H9 (cell line): ENCODE measurements around the gene OLIG2. TPM values are rescaled to one million over a fixed set of nuclear protein-coding genes. Genes with fewer than 3 reads are reported as not detected.

Source experiments
- DNase-seq: peaks from one replicate; pipeline ENCODE4 v3.0.0-alpha.2; 2017
- H2AFZ ChIP-seq: one replicate; pipeline ENCODE4 v1.6.1; 2013; ENCODE audit warnings: mild to moderate bottlenecking, low read length, control low read depth, moderate library complexity
- H2AK5ac ChIP-seq: 2 replicates; pipeline ENCODE4 v1.6.1; 2013; ENCODE audit warnings: low read length, control low read depth, mixed read lengths; ENCODE audit not compliant: insufficient read length
- H2BK120ac ChIP-seq: one replicate; pipeline ENCODE4 v1.6.1; 2013; ENCODE audit warnings: low read depth, mild to moderate bottlenecking, low read length, control low read depth, inconsistent platforms; ENCODE audit not compliant: poor library complexity, severe bottlenecking
- H2BK12ac ChIP-seq: 2 replicates; pipeline ENCODE4 v1.6.1; 2013; ENCODE audit warnings: low read length, control low read depth, mixed read lengths, low read depth; ENCODE audit not compliant: insufficient read length
- H2BK15ac ChIP-seq: 2 replicates; pipeline ENCODE4 v1.6.1; 2013; ENCODE audit warnings: low read depth, low read length, control low read depth
- H2BK20ac ChIP-seq: one replicate; pipeline ENCODE4 v1.6.1; 2013; ENCODE audit warnings: low read depth, mild to moderate bottlenecking, low read length, control low read depth, inconsistent platforms; ENCODE audit not compliant: poor library complexity, severe bottlenecking
- H2BK5ac ChIP-seq: 2 replicates; pipeline ENCODE4 v1.6.1; 2013; ENCODE audit warnings: low read length, control low read depth, mixed read lengths; ENCODE audit not compliant: insufficient read length
- H3K14ac ChIP-seq: 2 replicates; pipeline ENCODE4 v1.6.1; 2013; ENCODE audit warnings: low read length, control low read depth; ENCODE audit not compliant: insufficient read depth
- H3K18ac ChIP-seq: 2 replicates; pipeline ENCODE4 v1.6.1; 2013; ENCODE audit warnings: low read depth, mild to moderate bottlenecking, mixed read lengths, low read length, control low read depth; ENCODE audit not compliant: insufficient read length
- H3K23ac ChIP-seq: 2 replicates; pipeline ENCODE4 v1.6.1; 2013; ENCODE audit warnings: low read length, control low read depth, mixed read lengths, low read depth; ENCODE audit not compliant: insufficient read length
- H3K23me2 ChIP-seq: 2 replicates; pipeline ENCODE4 v1.6.1; 2013; ENCODE audit warnings: low read depth, mild to moderate bottlenecking, mixed read lengths, low read length, control low read depth; ENCODE audit not compliant: insufficient read length, poor library complexity, severe bottlenecking
- H3K27ac ChIP-seq: 2 replicates; pipeline ENCODE4 v1.5.1; 2013; ENCODE audit warnings: low read length, control low read depth, mixed read lengths, low read depth; ENCODE audit not compliant: insufficient read length
- H3K27me3 ChIP-seq: 2 replicates; pipeline ENCODE4 v1.6.1; 2013; ENCODE audit warnings: low read length, control low read depth, inconsistent platforms; ENCODE audit not compliant: insufficient read depth
- H3K4ac ChIP-seq: 2 replicates; pipeline ENCODE4 v1.6.1; 2013; ENCODE audit warnings: low read depth, mild to moderate bottlenecking, control low read depth, inconsistent platforms, low read length, moderate library complexity
- H3K4me1 ChIP-seq: 2 replicates; pipeline ENCODE4 v1.6.1; 2013; ENCODE audit warnings: low read length, control low read depth, inconsistent platforms; ENCODE audit not compliant: insufficient read depth
- H3K4me2 ChIP-seq: 2 replicates; pipeline ENCODE4 v1.6.1; 2013; ENCODE audit warnings: low read length, control low read depth, mixed read lengths; ENCODE audit not compliant: insufficient read length, insufficient read depth
- H3K56ac ChIP-seq: 2 replicates; pipeline ENCODE4 v1.6.1; 2013; ENCODE audit warnings: low read depth, mild to moderate bottlenecking, mixed read lengths, low read length, control low read depth; ENCODE audit not compliant: insufficient read length
- H3K79me1 ChIP-seq: 2 replicates; pipeline ENCODE4 v1.6.1; 2013; ENCODE audit warnings: low read depth, mild to moderate bottlenecking, moderate library complexity, low read length, control low read depth, inconsistent platforms; ENCODE audit not compliant: insufficient read depth, poor library complexity, severe bottlenecking
- H3K79me2 ChIP-seq: 2 replicates; pipeline ENCODE4 v1.6.1; 2013; ENCODE audit warnings: low read length, control low read depth, inconsistent platforms; ENCODE audit not compliant: insufficient read depth
- H3K9ac ChIP-seq: 2 replicates; pipeline ENCODE4 v1.6.1; 2013; ENCODE audit warnings: low read length, control low read depth, mixed read lengths; ENCODE audit not compliant: insufficient read length; ENCODE audit errors: extremely low read depth
- H3K9me3 ChIP-seq: one replicate; pipeline ENCODE4 v1.6.1; 2013; ENCODE audit warnings: low read depth, low read length, inconsistent platforms; ENCODE audit not compliant: control insufficient read depth
- H3T11ph ChIP-seq: one replicate; pipeline ENCODE4 v1.6.1; 2013; ENCODE audit warnings: mild to moderate bottlenecking, low read length, control low read depth, inconsistent platforms
- H4K20me1 ChIP-seq: one replicate; pipeline ENCODE4 v1.6.1; 2013; ENCODE audit not compliant: control insufficient read depth, insufficient read length, insufficient read depth
- H4K5ac ChIP-seq: 2 replicates; pipeline ENCODE4 v1.6.1; 2013; ENCODE audit warnings: low read depth, mild to moderate bottlenecking, mixed read lengths, low read length, control low read depth; ENCODE audit not compliant: insufficient read length
- H4K8ac ChIP-seq: replicated peaks from 2 replicates; pipeline ENCODE4 v1.6.1; 2013; ENCODE audit warnings: low read length, control low read depth, mixed read lengths, low read depth; ENCODE audit not compliant: insufficient read length
- H4K91ac ChIP-seq: 2 replicates; pipeline ENCODE4 v1.6.1; 2013; ENCODE audit warnings: low read depth, mild to moderate bottlenecking, moderate library complexity, mixed read lengths, low read length, control low read depth; ENCODE audit not compliant: insufficient read length
- H3K27ac Mint-ChIP-seq, 3 experiments: 2 replicates in 2 of 3; 3 replicates in 1 of 3; pipeline ENCODE4 v1.8.0; 2020 to 2021; ENCODE audit warnings: mixed read lengths in 3 of 3, mild to moderate bottlenecking in 1 of 3, moderate library complexity in 1 of 3
- H3K27me3 Mint-ChIP-seq: 2 replicates; pipeline ENCODE4 v1.8.0; 2021; ENCODE audit warnings: low read depth, mild to moderate bottlenecking, moderate library complexity, mixed read lengths
- H3K36me3 Mint-ChIP-seq, 3 experiments: 2 replicates in 2 of 3; 3 replicates in 1 of 3; pipeline ENCODE4 v1.8.0; 2020 to 2021; ENCODE audit warnings: low read depth in 3 of 3, mixed read lengths in 3 of 3; ENCODE audit not compliant: insufficient read depth in 1 of 3
- H3K4me1 Mint-ChIP-seq, 2 experiments: 2 replicates each; pipeline ENCODE4 v1.8.0; 2020; ENCODE audit warnings: mixed read lengths in 2 of 2
- H3K4me3 Mint-ChIP-seq, 2 experiments: 2 replicates in 1 of 2; 3 replicates in 1 of 2; pipeline ENCODE4 v1.8.0; 2020 to 2021; ENCODE audit warnings: mild to moderate bottlenecking in 2 of 2, mixed read lengths in 2 of 2, moderate library complexity in 1 of 2
- H3K9me3 Mint-ChIP-seq, 2 experiments: 2 replicates in 1 of 2; 3 replicates in 1 of 2; pipeline ENCODE4 v1.8.0; 2020; ENCODE audit warnings: mild to moderate bottlenecking in 2 of 2, mixed read lengths in 2 of 2, moderate library complexity in 1 of 2
- CTCF ChIP-seq: fragments of 200-600 bp; sonication (generic); conservative IDR thresholded peaks from 3 replicates; pipeline ENCODE4 v1.8.0; 2021; ENCODE audit warnings: antibody characterized with exemption, mild to moderate bottlenecking
- WGBS: extraction: QIAGEN DNeasy Blood & Tissue Kit; methylation state at CpG from one replicate; pipeline ENCODE4 v1.1.7; 2013; ENCODE audit warnings: missing lambda C conversion rate, low lambda C conversion rate, mixed read lengths; ENCODE audit not compliant: insufficient read length; ENCODE audit errors: extremely low coverage; 5-methylcytosine and 5-hydroxymethylcytosine counted together
- total RNA-seq: library from RNA; stranded (reverse); gene quantifications from 2 replicates; pipeline ENCODE4 v1.2.1, GENCODE V29; 2021

Gene OLIG2
- total RNA-seq, 1 experiment from 2014 or later = 1.4 TPM

DNA sequence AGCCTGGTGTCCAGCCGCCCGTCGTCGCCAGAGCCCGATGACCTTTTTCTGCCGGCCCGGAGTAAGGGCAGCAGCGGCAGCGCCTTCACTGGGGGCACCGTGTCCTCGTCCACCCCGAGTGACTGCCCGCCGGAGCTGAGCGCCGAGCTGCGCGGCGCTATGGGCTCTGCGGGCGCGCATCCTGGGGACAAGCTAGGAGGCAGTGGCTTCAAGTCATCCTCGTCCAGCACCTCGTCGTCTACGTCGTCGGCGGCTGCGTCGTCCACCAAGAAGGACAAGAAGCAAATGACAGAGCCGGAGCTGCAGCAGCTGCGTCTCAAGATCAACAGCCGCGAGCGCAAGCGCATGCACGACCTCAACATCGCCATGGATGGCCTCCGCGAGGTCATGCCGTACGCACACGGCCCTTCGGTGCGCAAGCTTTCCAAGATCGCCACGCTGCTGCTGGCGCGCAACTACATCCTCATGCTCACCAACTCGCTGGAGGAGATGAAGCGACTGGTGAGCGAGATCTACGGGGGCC lies 1.2 kb downstream of the OLIG2 start:
- no peak overlapping the region for H3T11ph ChIP-seq
- H3K27me3 Mint-ChIP-seq = peaks cover 97% of the 10 kb centered on the region
- no peak overlapping the region for H2BK12ac ChIP-seq
- H3K18ac ChIP-seq = no peak overlapping the region
- H2BK15ac ChIP-seq = no peak overlapping the region
- H3K79me1 ChIP-seq = no peaks in the 10 kb centered on the region
- no peak overlapping the region for H3K23ac ChIP-seq
- no peaks in the 10 kb centered on the region for H3K36me3 Mint-ChIP-seq
- H4K20me1 ChIP-seq = no peaks in the 10 kb centered on the region
- H2BK120ac ChIP-seq = no peak overlapping the region
- no peak overlapping the region for H3K14ac ChIP-seq
- H2BK20ac ChIP-seq = no peak overlapping the region
- H3K4me1 Mint-ChIP-seq = peaks cover 27 to 56% of the 10 kb centered on the region in 2 experiments
- H3K27me3 ChIP-seq = peaks cover 92% of the 10 kb centered on the region
- H3K56ac ChIP-seq = no peak overlapping the region
- no peak overlapping the region for H4K8ac ChIP-seq
- DNase-seq = peak; percentile 55
- H2AK5ac ChIP-seq = no peak overlapping the region
- H3K27ac Mint-ChIP-seq = no peak overlapping the region
- H3K9me3 ChIP-seq = no peaks in the 10 kb centered on the region
- H3K4ac ChIP-seq = no peak overlapping the region
- H4K5ac ChIP-seq = no peak overlapping the region
- H2AFZ ChIP-seq = no peak overlapping the region
- no peak overlapping the region for H3K9ac ChIP-seq
- H3K4me1 ChIP-seq = no peaks in the 10 kb centered on the region; the same call in 1 of the 2 replicates
- no peaks in the 10 kb centered on the region for H3K79me2 ChIP-seq
- no peak overlapping the region for H2BK5ac ChIP-seq
- no peak for TF ChIP-seq CTCF
- no peak overlapping the region for H3K27ac ChIP-seq
- no peaks in the 10 kb centered on the region; a peak in 1 of 5 replicates for H3K9me3 Mint-ChIP-seq
- peak overlapping the region; percentile 65 for H3K4me2 ChIP-seq
- no CpG with 5 or more reads among the region's 54 CpGs for WGBS
- peak overlapping the region; percentile 72 to 86 for H3K4me3 Mint-ChIP-seq
- H3K23me2 ChIP-seq = peaks cover 16% of the 10 kb centered on the region
- no peak overlapping the region for H4K91ac ChIP-seq
